ENCODE data around the gene SNAPC1. TPM values are rescaled to one million over a fixed set of nuclear protein-coding genes. Genes with fewer than 3 reads are reported as not detected.
"Not testable (repeated sequence)": the region's sequence is repeated elsewhere in the genome, so short reads cannot be mapped to it uniquely, and the experiment has no call there.

The SNAPC1 gene
- total RNA-seq, 2 donors from 2014 or later = 3.3 to 4.3 TPM

- Mint-ChIP-seq H3K4me1 (peaks cover 13% of the 10 kb centered on the region), H3K36me3 (ENCODE audit: low read depth) (peaks cover 3% of the 10 kb centered on the region), H3K27ac (no peak overlapping the region), H3K27me3 (peaks cover 14% of the 10 kb centered on the region), H3K4me3 (no peak overlapping the region)
- no peaks in the 10 kb centered on the region for H3K9me3 ChIP-seq (ENCODE audit: control insufficient read depth, low read length, poor library complexity, severe bottlenecking)
- DNase-seq (no peak), ATAC-seq (no peak)
Observed at GRCh38 chr14:61754627-61755381, 7.4 kb upstream of the SNAPC1 start.

GRCh38 chr14:61755382-61755742 is 6.9 kb upstream of the SNAPC1 start:
- not testable (repeated sequence) for DNase-seq; H3K27ac Mint-ChIP-seq; H3K36me3 Mint-ChIP-seq (ENCODE audit: low read depth); H3K9me3 ChIP-seq (ENCODE audit: control insufficient read depth, low read length, poor library complexity, severe bottlenecking); ATAC-seq
- Mint-ChIP-seq H3K27me3 (peaks cover 14% of the 10 kb centered on the region), H3K4me1 (peaks cover 12% of the 10 kb centered on the region), H3K4me3 (peak overlapping the region; percentile 47)

- no peak overlapping the region for H3K4me3 Mint-ChIP-seq
- DNase-seq (no peak), ATAC-seq (no peak)
- H3K36me3 Mint-ChIP-seq (ENCODE audit: low read depth) = peaks cover 3% of the 10 kb centered on the region
- H3K4me1 Mint-ChIP-seq = peaks cover 8% of the 10 kb centered on the region
- no peak overlapping the region for H3K27ac Mint-ChIP-seq
- no peaks in the 10 kb centered on the region for H3K9me3 ChIP-seq (ENCODE audit: control insufficient read depth, low read length, poor library complexity, severe bottlenecking)
- H3K27me3 Mint-ChIP-seq = peaks cover 14% of the 10 kb centered on the region
Observed at GRCh38 chr14:61756135-61756534, 6.1 kb upstream of the SNAPC1 start.

- H3K27ac Mint-ChIP-seq = no peak overlapping the region
- no peaks in the 10 kb centered on the region for H3K36me3 Mint-ChIP-seq (ENCODE audit: low read depth)
- DNase-seq (no peak), ATAC-seq (no peak)
- H3K27me3 Mint-ChIP-seq = peaks cover 9% of the 10 kb centered on the region
- H3K4me3 Mint-ChIP-seq = no peak overlapping the region
- H3K9me3 ChIP-seq (ENCODE audit: control insufficient read depth, low read length, poor library complexity, severe bottlenecking) = no peaks in the 10 kb centered on the region
- peaks cover 21% of the 10 kb centered on the region for H3K4me1 Mint-ChIP-seq
Observed at GRCh38 chr14:61759878-61760277, 2.3 kb upstream of the SNAPC1 start.

GRCh38 chr14:61761557-61761956 is 663 bp upstream of the SNAPC1 start:
- ATAC-seq (peak; percentile 8), DNase-seq (no peak)
- peak overlapping the region; percentile 99 for H3K4me3 Mint-ChIP-seq
- peaks cover 32% of the 10 kb centered on the region for H3K4me1 Mint-ChIP-seq
- no peaks in the 10 kb centered on the region for H3K9me3 ChIP-seq (ENCODE audit: control insufficient read depth, low read length, poor library complexity, severe bottlenecking)
- H3K27me3 Mint-ChIP-seq = no peaks in the 10 kb centered on the region
- no peaks in the 10 kb centered on the region for H3K36me3 Mint-ChIP-seq (ENCODE audit: low read depth)
- peak overlapping the region; percentile 96 for H3K27ac Mint-ChIP-seq

- ATAC-seq (no peak), DNase-seq (no peak)
- Mint-ChIP-seq H3K27ac (peak overlapping the region; percentile 24), H3K4me3 (peak overlapping the region; percentile 15), H3K27me3 (no peaks in the 10 kb centered on the region), H3K4me1 (peaks cover 33% of the 10 kb centered on the region), H3K36me3 (ENCODE audit: low read depth) (no peaks in the 10 kb centered on the region)
- H3K9me3 ChIP-seq (ENCODE audit: control insufficient read depth, low read length, poor library complexity, severe bottlenecking) = no peaks in the 10 kb centered on the region
Observed at GRCh38 chr14:61764342-61765122, 2.3 kb downstream of the SNAPC1 start.

- no peak for DNase-seq
- H3K36me3 Mint-ChIP-seq (ENCODE audit: low read depth) = no peaks in the 10 kb centered on the region
- ATAC-seq = no peak
- H3K4me3 Mint-ChIP-seq = peak overlapping the region; percentile 56
- H3K27ac Mint-ChIP-seq = peak overlapping the region; percentile 24
- no peaks in the 10 kb centered on the region for H3K9me3 ChIP-seq (ENCODE audit: control insufficient read depth, low read length, poor library complexity, severe bottlenecking)
- H3K27me3 Mint-ChIP-seq = no peaks in the 10 kb centered on the region
- H3K4me1 Mint-ChIP-seq = peaks cover 33% of the 10 kb centered on the region
Observed at GRCh38 chr14:61765225-61765943, 3.2 kb downstream of the SNAPC1 start.

GRCh38 chr14:61766151-61766550 is 3.9 kb downstream of the SNAPC1 start:
- Mint-ChIP-seq H3K36me3 (ENCODE audit: low read depth) (no peaks in the 10 kb centered on the region), H3K4me3 (no peak overlapping the region)

GRCh38 chr14:61768240-61768639 is 6.0 kb downstream of the SNAPC1 start:
- DNase-seq = no peak
- Mint-ChIP-seq H3K36me3 (ENCODE audit: low read depth) (peaks cover 7% of the 10 kb centered on the region), H3K27me3 (no peaks in the 10 kb centered on the region), H3K4me1 (peaks cover 27% of the 10 kb centered on the region), H3K27ac (no peak overlapping the region), H3K4me3 (no peak overlapping the region)
- no peaks in the 10 kb centered on the region for H3K9me3 ChIP-seq (ENCODE audit: control insufficient read depth, low read length, poor library complexity, severe bottlenecking)
- no peak for ATAC-seq

More at GRCh38 chr14:61766151-61766550, 3.9 kb downstream of the SNAPC1 start:
- no peaks in the 10 kb centered on the region for H3K9me3 ChIP-seq (ENCODE audit: control insufficient read depth, low read length, poor library complexity, severe bottlenecking)
- ATAC-seq = no peak
- Mint-ChIP-seq H3K27me3 (no peaks in the 10 kb centered on the region), H3K4me1 (peaks cover 33% of the 10 kb centered on the region), H3K27ac (no peak overlapping the region)
- DNase-seq = no peak

- peaks cover 7% of the 10 kb centered on the region for H3K36me3 Mint-ChIP-seq (ENCODE audit: low read depth)
- DNase-seq = no peak
Observed at GRCh38 chr14:61769893-61770292, 7.7 kb downstream of the SNAPC1 start.

GRCh38 chr14:61774861-61775260 is 12.6 kb downstream of the SNAPC1 start:
- peak overlapping the region; percentile 57 for H3K27ac Mint-ChIP-seq

More at GRCh38 chr14:61769893-61770292, 7.7 kb downstream of the SNAPC1 start:
- Mint-ChIP-seq H3K4me3 (no peak overlapping the region), H3K27ac (no peak overlapping the region), H3K4me1 (peaks cover 18% of the 10 kb centered on the region), H3K27me3 (no peaks in the 10 kb centered on the region)
- ATAC-seq = no peak
- H3K9me3 ChIP-seq (ENCODE audit: control insufficient read depth, low read length, poor library complexity, severe bottlenecking) = no peaks in the 10 kb centered on the region

GRCh38 chr14:61780125-61780524 is 17.9 kb downstream of the SNAPC1 start:
- DNase-seq (no peak), ATAC-seq (peak; percentile 46)

More at GRCh38 chr14:61774861-61775260, 12.6 kb downstream of the SNAPC1 start:
- Mint-ChIP-seq H3K4me3 (no peak overlapping the region), H3K27me3 (no peaks in the 10 kb centered on the region), H3K36me3 (ENCODE audit: low read depth) (peaks cover 10% of the 10 kb centered on the region), H3K4me1 (peaks cover 13% of the 10 kb centered on the region)
- H3K9me3 ChIP-seq (ENCODE audit: control insufficient read depth, low read length, poor library complexity, severe bottlenecking) = no peaks in the 10 kb centered on the region
- ATAC-seq = no peak
- DNase-seq = no peak

GRCh38 chr14:61797309-61797708 is 35.1 kb downstream of the SNAPC1 start:
- Mint-ChIP-seq H3K36me3 (ENCODE audit: low read depth) (no peaks in the 10 kb centered on the region), H3K27me3 (no peaks in the 10 kb centered on the region), H3K27ac (no peak overlapping the region), H3K4me3 (no peak overlapping the region), H3K4me1 (no peaks in the 10 kb centered on the region)
- ATAC-seq (no peak), DNase-seq (no peak)
- H3K9me3 ChIP-seq (ENCODE audit: control insufficient read depth, low read length, poor library complexity, severe bottlenecking) = no peaks in the 10 kb centered on the region

More at GRCh38 chr14:61780125-61780524, 17.9 kb downstream of the SNAPC1 start:
- Mint-ChIP-seq H3K4me3 (peak overlapping the region; percentile 33), H3K27ac (peak overlapping the region; percentile 79), H3K27me3 (no peaks in the 10 kb centered on the region), H3K4me1 (peaks cover 17% of the 10 kb centered on the region), H3K36me3 (ENCODE audit: low read depth) (peaks cover 6% of the 10 kb centered on the region)
- H3K9me3 ChIP-seq (ENCODE audit: control insufficient read depth, low read length, poor library complexity, severe bottlenecking) = no peaks in the 10 kb centered on the region

Data from T-helper 17 cell (primary cell).